Ovary (tissue), 9 donors: ENCODE results near the gene KSR1. TPM values are rescaled to one million over a fixed set of nuclear protein-coding genes. Genes with fewer than 3 reads are reported as not detected.
"Not testable (repeated sequence)": the region's sequence is repeated elsewhere in the genome, so short reads cannot be mapped to it uniquely, and the experiment has no call there.

ENCODE experiments used
- DNase-seq, 5 donors: peaks; one replicate each; pipeline ENCODE4 v3.0.0-alpha.2; 2019 to 2020
- H3K27ac ChIP-seq, 2 donors: fragments of 200-600 bp; one replicate each; pipeline versions ENCODE4 v1.5.1 to v1.8.0; 2019 to 2022
- H3K27me3 ChIP-seq: fragments of 200-600 bp; one replicate; pipeline ENCODE4 v1.8.0; 2022
- H3K36me3 ChIP-seq: fragments of 200-600 bp; sonication (generic); one replicate; pipeline ENCODE4 v1.5.1; 2019
- H3K4me1 ChIP-seq: one replicate; pipeline ENCODE4 v1.8.1; 2013; ENCODE audit warnings: mild to moderate bottlenecking, moderate library complexity; ENCODE audit not compliant: insufficient read depth
- H3K4me3 ChIP-seq: fragments of 200-600 bp; sonication (generic); one replicate; pipeline ENCODE4 v1.5.1; 2017
- H3K9me3 ChIP-seq, 2 donors: fragments of 200-600 bp in 1 of 2; sonication (generic) in 1 of 2; one replicate each; pipeline versions ENCODE4 v1.5.1 to v1.8.1; 2013 to 2019; ENCODE audit warnings: mild to moderate bottlenecking in 1 of 2, moderate library complexity in 1 of 2
- EP300 ChIP-seq: sonication (generic); formaldehyde crosslinking; IDR thresholded peaks from one replicate; pipeline ENCODE4 v1.6.1; 2017; ENCODE audit warnings: antibody characterized with exemption
- POLR2A ChIP-seq: fragments of 450-650 bp; IDR thresholded peaks from one replicate; pipeline ENCODE4 v1.6.1; 2017; ENCODE audit warnings: antibody characterized with exemption, mild to moderate bottlenecking, moderate library complexity
- WGBS, 3 donors: extraction: QIAGEN DNeasy Blood & Tissue Kit in 1 of 3; methylation state at CpG; one replicate each; pipeline versions ENCODE4 v1.1.5 to v1.1.7; 2013 to 2017; 5-methylcytosine and 5-hydroxymethylcytosine counted together
- intact Hi-C, 4 donors: fragments of 100-400 bp; cut with DNase I; formaldehyde crosslinking; loops; one replicate each; pipeline versions ENCODE4 v1.11.0 to v1.15.1; 2022 to 2023
- polyA plus RNA-seq, 2 donors: library from polyadenylated mRNA; stranded (reverse); fragments of 200-250 nt in 1 of 2; fragments of 350-450 nt in 1 of 2; fragmentation: Illumina TruSeq in 1 of 2; extraction: RNeasy Lipid Tissue Mini Kit (QIAGEN cat#74804) in 1 of 2; gene quantifications; one replicate each; pipeline ENCODE4 v1.2.3, GENCODE V29; 2013 to 2014
- total RNA-seq, 7 donors: library from RNA; depleted of rRNA in 2 of 7; stranded (reverse); fragments of >200 nt in 2 of 7; fragmentation: NEBNext Ultra II Directional in 3 of 7; extraction: Animal tissue kit (Norgen Biotek cat#: 25700) in 3 of 7; gene quantifications; one replicate each; pipeline versions ENCODE4 v1.1.0 to v1.2.4, GENCODE V29; 2016 to 2023
- TF ChIP-seq, protein P1 (sequence below), 3 donors: fragments of 450-650 bp in 2 of 3; fragments of 200-600 bp in 1 of 3; IDR thresholded peaks; one replicate each; pipeline versions ENCODE4 v1.5.1 to v1.8.0; 2016 to 2022; ENCODE audit warnings: antibody characterized with exemption in 3 of 3, mild to moderate bottlenecking in 1 of 3
- donor health status: DM: no; HTN: no; CAD: no; lungs with moderate emphysema.
- donor health status: DM: no; HTN: no; CAD: no.
- donor health status: Bipolar disorder and iron deficiency.
- donor health status: DM: yes; HTN: yes; CAD: no.
- donor health status: DM: no; HTN: no; CAD: no.
- donor health status: DM: yes; HTN: yes; CAD: no.

Gene KSR1
- total and polyA plus RNA-seq, 9 donors = 27.7 to 84.8 (median 39.5) TPM

DNA sequence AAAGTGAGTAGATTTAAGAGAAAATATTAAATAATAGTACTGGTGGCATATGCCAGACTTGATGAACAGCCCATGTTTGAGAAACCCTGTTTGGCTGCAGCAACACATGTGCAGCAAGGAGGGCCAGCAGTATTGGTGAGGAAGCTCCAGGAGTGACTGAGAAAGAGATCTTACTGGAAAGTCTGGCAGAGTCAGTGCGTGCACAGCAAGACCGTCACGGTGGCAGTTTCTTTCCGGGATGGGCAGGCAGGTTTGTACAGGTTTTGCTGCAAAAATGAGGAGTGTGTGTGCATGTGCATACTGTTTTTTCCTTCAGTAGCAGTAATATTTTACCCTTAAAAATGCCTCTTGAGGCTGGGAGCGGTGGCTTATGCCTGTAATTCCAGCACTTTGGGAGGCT, 41.4 kb downstream of the KSR1 start:
- WGBS, 3 donors = 94 to 97% (median 95%) methylated on average over 5 of the region's 5 CpGs

DNA sequence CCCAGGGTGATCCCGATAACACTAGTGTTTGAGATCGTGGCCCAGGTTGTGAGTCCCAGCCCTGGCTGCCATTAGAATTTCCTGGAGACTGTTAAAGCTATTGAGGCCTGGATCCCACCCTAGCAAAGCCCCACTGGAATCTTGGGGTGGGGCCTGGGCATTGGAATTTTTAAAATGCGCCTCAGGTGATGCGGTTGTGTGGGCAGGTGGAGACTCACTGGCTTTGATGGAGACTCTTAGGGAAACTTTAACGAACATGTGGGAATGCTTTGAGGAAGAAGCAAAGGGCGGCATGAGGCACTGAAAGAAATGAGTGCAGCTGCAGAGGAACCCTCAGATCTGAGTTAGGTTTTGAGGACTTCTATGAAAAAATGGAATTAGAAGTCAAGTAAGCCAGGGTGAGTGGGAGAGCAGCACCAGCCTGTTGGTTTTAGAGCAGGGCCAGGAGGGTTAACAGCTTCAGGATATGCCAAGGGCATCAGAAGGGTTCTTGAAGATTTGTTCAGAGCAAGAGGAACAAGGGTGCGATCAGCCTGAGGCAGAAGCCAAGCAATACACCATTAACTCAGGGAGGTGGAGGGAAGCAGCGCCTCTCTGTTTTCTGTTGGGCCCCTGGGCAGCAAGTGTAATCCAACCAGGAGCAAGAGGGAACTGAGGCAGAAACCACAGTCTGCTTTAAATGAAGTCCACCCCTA, 42.5 kb downstream of the KSR1 start:
- Histone ChIP-seq H3K4me1 (peaks cover 6% of the 10 kb centered on the region), H3K36me3 (no peaks in the 10 kb centered on the region), H3K27me3 (no peaks in the 10 kb centered on the region), H3K4me3 (no peak overlapping the region), H3K9me3 (no peaks in the 10 kb centered on the region), H3K27ac (no peak overlapping the region)
- intact Hi-C loops = loop anchor here in 1 of 4 donors (10.0 kb wide), 1 partner anchor 64 kb away; no protein-coding TSS in a partner anchor
- WGBS, 3 donors = 95 to 97% (median 96%) methylated on average over 8 of the region's 8 CpGs
- DNase-seq = no peak
- TF ChIP-seq, protein P1, sequence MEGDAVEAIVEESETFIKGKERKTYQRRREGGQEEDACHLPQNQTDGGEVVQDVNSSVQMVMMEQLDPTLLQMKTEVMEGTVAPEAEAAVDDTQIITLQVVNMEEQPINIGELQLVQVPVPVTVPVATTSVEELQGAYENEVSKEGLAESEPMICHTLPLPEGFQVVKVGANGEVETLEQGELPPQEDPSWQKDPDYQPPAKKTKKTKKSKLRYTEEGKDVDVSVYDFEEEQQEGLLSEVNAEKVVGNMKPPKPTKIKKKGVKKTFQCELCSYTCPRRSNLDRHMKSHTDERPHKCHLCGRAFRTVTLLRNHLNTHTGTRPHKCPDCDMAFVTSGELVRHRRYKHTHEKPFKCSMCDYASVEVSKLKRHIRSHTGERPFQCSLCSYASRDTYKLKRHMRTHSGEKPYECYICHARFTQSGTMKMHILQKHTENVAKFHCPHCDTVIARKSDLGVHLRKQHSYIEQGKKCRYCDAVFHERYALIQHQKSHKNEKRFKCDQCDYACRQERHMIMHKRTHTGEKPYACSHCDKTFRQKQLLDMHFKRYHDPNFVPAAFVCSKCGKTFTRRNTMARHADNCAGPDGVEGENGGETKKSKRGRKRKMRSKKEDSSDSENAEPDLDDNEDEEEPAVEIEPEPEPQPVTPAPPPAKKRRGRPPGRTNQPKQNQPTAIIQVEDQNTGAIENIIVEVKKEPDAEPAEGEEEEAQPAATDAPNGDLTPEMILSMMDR (IDR thresholded peaks at IDR 0.05) = no peak
- TF ChIP-seq EP300 (no peak), POLR2A (no peak)

More for the DNA sequence above, 41.4 kb downstream of the KSR1 start:
- Histone ChIP-seq H3K4me1 (peaks cover 4% of the 10 kb centered on the region), H3K36me3 (no peaks in the 10 kb centered on the region), H3K9me3 (no peaks in the 10 kb centered on the region), H3K27ac (no peak overlapping the region), H3K4me3 (no peak overlapping the region), H3K27me3 (no peaks in the 10 kb centered on the region)
- intact Hi-C loops = loop anchor here in 1 of 4 donors (10.0 kb wide), 1 partner anchor 63 kb away; no protein-coding TSS in a partner anchor
- no peak for TF ChIP-seq POLR2A
- no peak for DNase-seq

DNA sequence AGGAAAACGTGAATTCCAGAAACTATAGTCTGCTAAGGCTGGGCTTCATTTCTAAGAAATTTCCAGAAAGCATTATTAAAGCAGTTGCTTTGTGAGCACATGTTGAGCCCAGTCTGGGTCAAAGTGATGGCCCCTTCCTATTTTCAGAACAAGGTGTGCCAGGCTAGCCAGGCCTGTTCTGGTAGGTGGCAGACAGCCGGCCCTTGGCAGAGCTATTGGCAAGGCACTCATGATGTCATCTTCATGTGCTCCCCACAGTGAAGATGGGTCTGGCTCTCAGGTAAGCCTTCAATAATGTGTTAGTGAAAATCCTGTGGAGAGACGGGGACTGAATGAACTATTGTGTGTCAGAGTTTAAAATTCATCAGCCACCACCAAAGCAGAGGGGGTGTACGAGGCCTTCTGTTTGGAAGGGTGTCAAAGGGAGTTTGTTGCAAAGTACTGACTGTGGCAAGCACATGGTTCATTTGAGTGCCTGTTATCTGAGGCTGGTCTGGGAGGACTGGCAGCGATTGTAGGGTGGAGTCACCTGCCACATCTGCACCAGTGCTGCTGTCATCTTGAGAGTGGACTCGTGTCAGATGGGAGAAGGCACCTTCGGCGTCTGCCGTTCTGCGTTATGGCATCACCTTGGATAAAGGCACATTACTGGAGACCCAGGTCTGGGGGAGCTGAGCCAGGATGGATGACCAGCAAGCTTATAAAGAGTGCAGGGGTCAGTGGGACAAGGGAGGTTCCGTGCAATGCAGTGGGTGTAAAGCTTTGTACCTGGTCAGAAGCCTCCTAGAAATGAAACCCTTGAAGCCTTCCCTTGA, 43.4 kb downstream of the KSR1 start:
- H3K36me3 ChIP-seq = no peaks in the 10 kb centered on the region
- H3K4me1 ChIP-seq = peaks cover 6% of the 10 kb centered on the region
- TF ChIP-seq EP300 (no peak), POLR2A (no peak)
- TF ChIP-seq, protein P1 (IDR thresholded peaks at IDR 0.05) = no peak
- no peak overlapping the region for H3K27ac ChIP-seq
- H3K27me3 ChIP-seq = no peaks in the 10 kb centered on the region
- no peaks in the 10 kb centered on the region for H3K9me3 ChIP-seq
- 92 to 97% (median 92%) methylated on average over 11 of the region's 11 CpGs for WGBS, 3 donors
- no peak overlapping the region for H3K4me3 ChIP-seq
- DNase-seq = no peak
- intact Hi-C loops = loop anchor here in 1 of 4 donors (10.0 kb wide), 1 partner anchor 65 kb away; no protein-coding TSS in a partner anchor

DNA sequence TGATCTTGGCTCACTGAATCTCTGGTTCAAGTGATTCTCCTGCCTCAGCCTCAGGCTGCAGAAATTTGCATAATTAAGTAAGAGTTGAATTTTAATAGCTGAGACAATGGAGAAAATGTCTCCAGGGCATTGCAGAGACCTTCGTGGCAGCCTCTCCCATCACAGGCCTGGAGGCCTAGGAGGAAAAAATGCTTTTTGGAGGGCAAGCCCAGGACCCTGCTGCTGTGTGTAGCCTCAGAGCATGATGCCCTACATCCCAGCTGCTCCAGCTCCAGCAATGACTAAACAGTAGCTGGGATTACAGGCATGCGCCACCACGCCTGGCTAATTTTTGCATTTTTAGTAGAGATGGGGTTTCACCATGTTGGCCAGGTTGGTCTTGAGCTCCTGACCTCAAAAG, 45.1 kb downstream of the KSR1 start:
- H3K36me3 ChIP-seq, H3K9me3 ChIP-seq, H3K4me1 ChIP-seq, intact Hi-C loops, H3K27me3 ChIP-seq, H3K27ac ChIP-seq, DNase-seq, H3K4me3 ChIP-seq: not testable (repeated sequence)
- 98 to 100% (median 100%) methylated on average over 3 of the region's 3 CpGs for WGBS, 3 donors

DNA sequence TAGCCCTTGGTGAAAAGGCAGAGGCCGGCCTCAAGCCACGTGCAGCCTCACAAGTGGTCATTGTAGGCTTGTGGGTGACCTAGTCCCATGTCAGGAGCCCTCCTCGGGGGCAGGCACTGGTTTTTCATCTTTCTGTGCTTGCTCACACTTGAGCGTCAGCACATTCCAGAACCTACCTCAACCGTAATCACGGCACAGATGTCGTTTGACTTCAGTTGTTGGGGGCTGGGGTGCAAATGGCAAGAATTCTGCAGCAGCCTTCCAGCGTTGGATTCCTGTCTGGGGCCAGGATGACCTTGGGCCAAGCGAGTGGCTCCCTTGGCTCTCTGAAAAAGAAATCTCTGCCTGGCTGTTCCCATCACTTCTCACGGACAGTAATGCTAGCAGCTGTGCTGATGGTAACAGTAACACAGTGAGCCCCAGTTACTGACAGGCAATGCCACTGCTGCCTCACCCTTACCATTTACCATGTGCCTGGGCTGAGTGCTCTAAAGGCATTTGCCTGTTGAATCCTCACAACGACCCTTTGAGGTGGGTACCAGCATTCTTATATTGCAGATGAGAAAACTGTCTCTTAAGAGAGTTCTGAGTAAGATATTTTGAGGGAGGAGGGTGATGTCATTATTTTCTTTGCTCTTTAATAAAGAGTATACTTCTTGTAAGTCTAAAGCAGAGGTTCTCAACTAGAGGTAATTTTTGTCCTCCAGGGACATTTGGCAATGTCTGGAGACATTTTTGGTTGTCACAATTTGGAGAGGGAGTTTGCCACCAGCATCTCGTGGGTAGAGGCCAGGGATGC, 46.5 kb downstream of the KSR1 start:
- DNase-seq = peak; percentile 45 to 73 (median 63)
- H3K27me3 ChIP-seq = no peaks in the 10 kb centered on the region

More for the DNA sequence above, 46.5 kb downstream of the KSR1 start:
- WGBS, 3 donors = 10 to 20% (median 19%) methylated on average over 12 of the region's 12 CpGs
- Histone ChIP-seq H3K27ac (peak overlapping the region in 1 of 2 donors; percentile 26), H3K4me3 (no peak overlapping the region), H3K9me3 (no peaks in the 10 kb centered on the region), H3K36me3 (no peaks in the 10 kb centered on the region), H3K4me1 (peaks cover 6% of the 10 kb centered on the region)
- intact Hi-C loops = no loop called here
- TF ChIP-seq, protein P1 (IDR thresholded peaks at IDR 0.05) = no peak
- no peak for TF ChIP-seq EP300
- TF ChIP-seq POLR2A = no peak
